Motor neuron (in vitro differentiated cells): ENCODE data around the gene CASKIN2. TPM values are rescaled to one million over a fixed set of nuclear protein-coding genes. Genes with fewer than 3 reads are reported as not detected.

ENCODE experiments used
- ATAC-seq, 8 experiments: fragments of 200-7000 bp; cut with Tn5 transposase; replicated peaks in 6 of 8; 2 replicates each; pipeline ENCODE4 v1.8.0; 2021; ENCODE audit warnings: mild to moderate bottlenecking in 8 of 8, moderate library complexity in 8 of 8
- H3K27ac ChIP-seq, 2 donors: fragments of 250-450 bp; sonication (Bioruptor Pico); 2 replicates each; pipeline ENCODE4 v1.9.0; 2021; ENCODE audit warnings: antibody characterized with exemption in 2 of 2, mild to moderate bottlenecking in 2 of 2, moderate library complexity in 1 of 2
- H3K4me1 ChIP-seq, 2 donors: fragments of 250-450 bp; sonication (Bioruptor Pico); replicated peaks in 1 of 2; 2 replicates each; pipeline ENCODE4 v1.6.1; 2021; ENCODE audit warnings: antibody characterized with exemption in 2 of 2, mild to moderate bottlenecking in 2 of 2, moderate library complexity in 1 of 2
- H3K4me3 ChIP-seq, 5 donors: fragments of 250-450 bp; sonication (Bioruptor Pico); 2 replicates each; pipeline ENCODE4 v1.9.0; 2021; ENCODE audit warnings: antibody characterized with exemption in 5 of 5, mild to moderate bottlenecking in 5 of 5, moderate library complexity in 4 of 5
- WGBS, 10 experiments: fragments of 450-650 bp; shearing (Covaris generic); methylation state at CpG; one replicate each; pipeline ENCODE4 v1.0.0; 2022; 5-methylcytosine and 5-hydroxymethylcytosine counted together
- in situ Hi-C, 9 experiments: fragments of 400-800 bp; cut with MboI; loops; one replicate each; pipeline ENCODE4 v1.15.0; 2021; ENCODE audit warnings: low sequenced_read_pairs in 9 of 9, low pct_unique_long_range_greater_than_20kb in 2 of 9; ENCODE audit not compliant: unreplicated experiment in 9 of 9
- total RNA-seq, 8 experiments: library from RNA; unstranded; fragments of 300-600 nt; gene quantifications; 2 replicates each; pipeline versions ENCODE4 v1.2.3 to v1.2.4, GENCODE V29; 2022

Gene CASKIN2
- total RNA-seq, 8 experiments from 2014 or later, result 2.2 to 10.8 (median 6.4) TPM

DNA sequence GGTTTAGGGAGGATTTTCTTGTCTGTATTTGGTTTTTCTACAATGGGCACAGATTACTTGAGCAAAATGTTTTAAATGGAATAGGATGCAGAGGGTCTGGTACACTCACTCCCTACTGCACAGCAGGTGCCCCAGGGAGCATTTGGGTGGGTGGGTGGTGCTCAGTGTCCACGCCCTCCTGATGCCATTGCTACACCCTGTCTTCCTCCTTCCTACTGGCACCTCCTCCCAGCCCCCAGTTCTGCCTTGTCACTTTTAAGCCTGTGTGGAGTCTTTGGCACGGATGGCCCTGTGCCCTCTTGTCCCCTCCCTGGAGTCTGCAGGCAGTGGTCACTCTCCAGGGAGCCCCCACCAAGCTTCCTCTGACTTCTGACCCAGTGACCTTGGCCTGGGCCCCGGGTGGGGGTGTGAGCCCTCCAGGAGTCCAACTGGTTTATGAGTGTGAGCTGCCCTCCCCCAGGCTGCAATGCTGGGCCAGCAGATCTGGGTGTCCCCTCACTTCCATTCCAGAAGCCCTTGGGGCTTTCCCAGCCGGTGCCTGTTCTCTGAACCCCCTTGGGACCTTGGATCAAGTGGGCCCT lies 25.7 kb upstream of the CASKIN2 start:
- ATAC-seq, result no peak
- Histone ChIP-seq H3K4me1 (peaks cover 0 to 4% of the 10 kb centered on the region in 2 donors), H3K4me3 (no peak overlapping the region), H3K27ac (no peak overlapping the region)
- WGBS, 10 experiments, result 60 to 100% (median 76%) methylated on average over 1 to 3 of the region's 4 CpGs; no CpG with 5 or more reads in 6 of the 10 experiments
- in situ Hi-C loops, result no loop called here

DNA sequence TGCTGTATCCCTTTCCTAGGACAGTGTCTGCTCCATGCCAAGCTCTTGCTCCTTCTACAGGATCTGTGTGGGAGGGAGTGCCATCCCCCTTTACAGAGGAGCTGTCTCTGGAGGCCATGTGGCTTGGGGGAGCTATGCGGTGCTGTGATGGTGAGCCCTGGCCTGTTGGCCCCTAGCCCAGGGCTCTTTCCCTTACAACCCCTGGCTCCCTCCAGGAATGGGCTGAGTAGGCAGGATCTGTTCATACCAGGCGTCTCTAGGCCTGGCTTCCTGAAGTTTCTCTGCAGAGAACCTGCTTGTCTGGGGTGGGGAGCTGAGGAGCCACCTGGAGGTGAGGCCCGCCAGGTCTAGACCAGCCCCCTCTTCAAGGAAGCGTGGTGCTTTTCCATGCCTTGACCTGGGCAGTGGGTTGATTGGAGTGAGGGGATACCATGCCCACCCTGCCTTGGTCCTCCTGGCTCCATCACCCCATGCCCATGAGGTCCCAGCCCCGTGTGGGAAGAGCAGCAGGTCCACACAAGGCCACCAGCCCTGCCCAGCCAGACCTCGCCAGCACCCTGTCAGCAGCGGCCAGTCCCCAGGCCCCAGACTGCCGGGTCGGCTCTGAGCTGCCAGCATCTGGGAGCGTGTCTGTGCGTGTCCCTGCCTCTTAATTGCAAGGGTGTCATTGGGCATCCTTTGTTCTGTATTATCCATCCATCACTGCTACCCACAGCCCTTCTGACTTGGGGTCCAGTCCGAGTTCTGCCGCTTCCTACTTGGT lies 24.8 kb upstream of the CASKIN2 start:
- Histone ChIP-seq H3K4me1 (peaks cover 4 to 5% of the 10 kb centered on the region in 2 donors), H3K4me3 (no peak overlapping the region), H3K27ac (no peak overlapping the region)
- 40 to 87% (median 64%) methylated on average over 1 to 5 of the region's 13 CpGs; no CpG with 5 or more reads in 6 of the 10 experiments for WGBS, 10 experiments
- in situ Hi-C loops, result no loop called here
- ATAC-seq, result peak in 5 of 8 experiments; percentile 32 to 66 (median 37)

DNA sequence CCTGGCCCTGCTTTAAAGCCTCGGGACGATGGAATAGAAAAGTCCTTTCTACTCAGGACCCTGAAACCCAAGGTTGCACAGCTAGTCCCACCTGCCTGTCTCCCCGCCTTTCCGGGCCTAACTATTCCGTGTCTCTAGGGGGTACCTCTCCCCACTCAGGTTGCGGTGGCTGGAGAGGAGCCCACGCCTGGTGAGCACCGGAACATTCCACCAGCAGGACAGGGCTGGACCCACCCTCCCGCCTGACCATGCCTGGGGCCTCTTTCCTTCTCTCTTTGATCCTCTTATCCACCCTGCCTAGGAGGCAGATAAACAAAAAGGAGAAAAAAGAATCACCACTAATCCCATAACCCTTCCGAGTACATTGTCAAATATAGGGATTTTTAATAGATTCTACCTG lies 21.0 kb upstream of the CASKIN2 start:
- WGBS, 10 experiments, result 59 to 100% (median 83%) methylated on average over 2 to 5 of the region's 10 CpGs; no CpG with 5 or more reads in 3 of the 10 experiments
- H3K4me1 ChIP-seq, result peaks cover 9 to 16% of the 10 kb centered on the region in 2 donors
- no peak for ATAC-seq
- H3K27ac ChIP-seq, result no peak overlapping the region
- in situ Hi-C loops, result no loop called here
- no peak overlapping the region for H3K4me3 ChIP-seq

DNA sequence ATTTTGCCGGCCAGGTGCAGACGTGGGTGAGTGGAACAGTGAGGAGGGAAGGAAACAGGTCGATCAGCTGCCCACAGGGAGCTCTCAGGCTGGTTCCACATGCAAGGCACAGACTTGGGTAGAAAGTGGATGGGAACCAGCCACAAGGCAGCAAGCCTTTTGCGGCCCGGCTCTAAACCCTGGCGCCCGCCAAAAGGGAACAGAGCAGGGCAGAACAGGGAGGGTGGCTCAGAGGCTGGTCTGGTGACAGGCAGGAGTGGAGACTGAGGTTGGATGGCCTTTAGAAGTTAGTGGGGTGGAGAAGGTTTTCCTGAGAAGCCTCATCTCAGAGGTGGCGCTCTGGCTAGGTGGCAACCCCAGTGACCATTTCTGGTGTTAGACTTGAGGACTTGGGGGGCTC lies 20.5 kb upstream of the CASKIN2 start:
- no peak for ATAC-seq

DNA sequence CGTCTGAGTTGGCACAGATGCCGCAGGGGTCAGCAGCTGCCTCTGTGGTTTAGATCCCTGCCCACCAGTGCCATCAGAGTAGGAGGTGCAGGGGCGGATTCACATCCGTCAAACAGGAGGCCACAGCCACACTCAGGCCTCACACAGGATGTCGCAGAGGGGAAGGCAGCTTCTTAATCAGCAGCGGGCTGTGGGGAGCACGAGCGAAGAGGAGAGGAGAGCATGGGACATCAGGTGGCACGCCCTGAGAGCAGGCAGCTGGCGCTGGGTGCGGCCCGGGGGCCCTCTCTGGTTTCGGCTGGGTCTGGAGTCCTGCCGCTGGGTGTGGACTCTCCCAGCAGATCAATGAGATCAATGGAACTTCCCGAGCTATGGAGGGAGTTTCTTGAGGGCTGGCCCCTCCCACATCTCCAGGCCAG lies 19.8 kb upstream of the CASKIN2 start:
- ATAC-seq, result peak in 7 of 8 experiments; percentile 16 to 93 (median 43)
- 40 to 87% (median 71%) methylated on average over 1 to 9 of the region's 15 CpGs; no CpG with 5 or more reads in 5 of the 10 experiments for WGBS, 10 experiments

More for the DNA sequence above, 20.5 kb upstream of the CASKIN2 start:
- no peak overlapping the region for H3K4me3 ChIP-seq
- 0 to 100% (median 80%) methylated on average over 1 to 2 of the region's 8 CpGs; no CpG with 5 or more reads in 7 of the 10 experiments for WGBS, 10 experiments
- peaks cover 9 to 16% of the 10 kb centered on the region in 2 donors for H3K4me1 ChIP-seq
- H3K27ac ChIP-seq, result no peak overlapping the region
- in situ Hi-C loops, result no loop called here

DNA sequence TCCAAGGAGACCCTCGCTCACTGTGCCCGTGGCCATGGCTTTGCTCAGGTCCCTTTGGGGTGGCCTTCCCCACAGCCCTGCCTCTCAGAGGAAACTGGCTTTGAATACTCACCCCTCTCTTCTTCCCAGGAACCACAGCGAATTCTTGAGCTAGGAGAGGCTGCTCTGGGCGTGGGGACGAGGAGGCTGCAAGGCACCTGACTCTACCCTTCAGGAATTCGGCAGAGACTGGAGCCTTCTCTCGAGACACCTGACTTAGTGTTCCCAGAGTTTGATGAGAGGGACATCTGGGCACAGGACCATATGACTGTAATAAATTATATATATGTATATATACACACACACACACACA lies 16.4 kb upstream of the CASKIN2 start:
- in situ Hi-C loops, result no loop called here
- no peak overlapping the region for H3K27ac ChIP-seq
- WGBS, 10 experiments, result 100% methylated on average over 2 of the region's 7 CpGs; no CpG with 5 or more reads in 9 of the 10 experiments
- H3K4me1 ChIP-seq, result peaks cover 5 to 16% of the 10 kb centered on the region in 2 donors
- ATAC-seq, result peak in 1 of 8 experiments; percentile 12
- no peak overlapping the region for H3K4me3 ChIP-seq

More for the DNA sequence above, 19.8 kb upstream of the CASKIN2 start:
- H3K27ac ChIP-seq, result no peak overlapping the region
- no peak overlapping the region for H3K4me3 ChIP-seq
- in situ Hi-C loops, result no loop called here
- peaks cover 5 to 16% of the 10 kb centered on the region in 2 donors for H3K4me1 ChIP-seq

DNA sequence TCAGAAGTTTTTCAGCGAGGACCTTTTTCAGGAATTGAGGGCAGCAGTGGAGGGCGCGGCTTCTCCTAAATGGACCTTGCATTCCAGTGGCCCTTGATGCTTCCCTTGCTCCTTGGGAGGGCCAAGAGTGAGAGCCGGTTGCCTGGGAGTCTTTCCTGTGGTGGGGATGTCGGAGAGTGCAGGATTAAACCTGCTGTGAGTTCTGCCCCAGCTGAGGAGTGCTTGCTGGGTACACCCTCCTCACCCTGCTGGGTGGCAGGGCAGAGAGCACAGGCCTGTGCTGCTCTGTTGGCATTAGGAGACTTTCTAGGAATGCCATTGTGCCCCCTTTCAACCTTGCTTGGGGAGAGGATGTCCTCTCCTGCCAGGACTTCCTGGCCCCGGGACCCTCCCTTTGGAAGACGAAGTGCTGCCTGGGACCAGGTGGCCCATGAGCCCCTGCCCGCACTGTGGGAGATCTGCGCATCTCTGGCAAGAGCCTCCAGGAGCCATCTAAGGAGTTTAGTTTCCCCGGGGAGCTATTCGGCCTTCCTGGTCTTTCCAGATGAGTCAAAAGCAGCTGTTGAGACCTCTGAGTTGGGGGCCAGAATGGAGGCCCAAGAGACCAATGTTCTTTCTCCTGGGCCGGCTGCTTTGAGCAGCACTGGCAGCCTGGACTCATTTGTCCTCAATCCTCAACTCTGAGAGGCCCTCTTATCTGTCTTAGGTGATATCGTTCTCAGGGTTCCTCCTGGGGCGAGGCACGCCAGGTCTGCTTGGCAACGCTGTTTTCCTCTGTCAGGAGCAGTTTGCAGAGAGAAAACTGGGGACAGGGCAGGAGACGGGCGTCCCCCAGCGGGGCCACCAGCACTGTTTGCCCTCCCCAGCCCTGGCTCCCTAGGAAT lies 15.7 kb upstream of the CASKIN2 start:
- WGBS, 10 experiments, result 63 to 91% (median 86%) methylated on average over 3 to 9 of the region's 19 CpGs; no CpG with 5 or more reads in 5 of the 10 experiments
- in situ Hi-C loops, result no loop called here
- H3K27ac ChIP-seq, result no peak overlapping the region
- H3K4me1 ChIP-seq, result peaks cover 5 to 16% of the 10 kb centered on the region in 2 donors
- H3K4me3 ChIP-seq, result no peak overlapping the region
- ATAC-seq, result no peak

DNA sequence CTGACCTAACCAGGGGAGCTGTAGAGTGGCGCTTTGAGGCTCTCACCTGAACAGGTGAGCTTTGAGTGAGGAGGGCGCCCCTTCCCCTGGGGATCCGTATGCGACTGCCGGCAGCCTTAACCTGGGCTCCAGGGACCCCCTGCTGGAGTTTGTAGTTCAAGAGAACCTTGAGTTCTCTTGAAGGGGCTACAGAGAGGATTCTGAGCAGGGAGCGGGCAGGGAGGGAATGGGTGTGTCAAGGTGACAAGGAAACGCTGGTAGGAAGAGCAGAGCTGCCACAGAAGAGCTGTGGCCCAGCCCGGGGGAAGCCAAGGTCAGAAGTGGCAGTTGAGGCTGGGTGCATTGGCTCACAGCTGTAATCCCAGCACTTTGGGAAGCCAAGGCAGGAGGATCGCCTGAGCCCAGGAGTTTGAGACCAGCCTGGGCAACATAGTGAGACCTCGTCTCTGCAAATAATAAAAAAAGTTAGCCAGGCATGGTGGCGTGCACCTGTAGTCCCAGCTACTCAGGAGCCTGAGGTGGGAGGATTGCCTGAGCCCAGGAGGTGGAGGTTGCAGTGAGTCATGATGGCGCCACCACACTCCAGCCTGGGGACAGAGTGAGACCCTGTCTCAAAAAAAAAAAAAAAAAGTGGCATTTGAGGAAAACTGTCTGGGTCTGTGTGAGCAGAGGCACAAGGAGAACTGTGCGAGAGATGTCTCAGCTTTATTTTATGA lies 11.4 kb upstream of the CASKIN2 start:
- Histone ChIP-seq H3K4me3 (no peak overlapping the region), H3K4me1 (peaks cover 0 to 5% of the 10 kb centered on the region in 2 donors), H3K27ac (no peak overlapping the region)
- no peak for ATAC-seq
- WGBS, 10 experiments, result 15 to 100% (median 67%) methylated on average over 1 to 9 of the region's 13 CpGs; no CpG with 5 or more reads in 2 of the 10 experiments
- in situ Hi-C loops, result no loop called here

DNA sequence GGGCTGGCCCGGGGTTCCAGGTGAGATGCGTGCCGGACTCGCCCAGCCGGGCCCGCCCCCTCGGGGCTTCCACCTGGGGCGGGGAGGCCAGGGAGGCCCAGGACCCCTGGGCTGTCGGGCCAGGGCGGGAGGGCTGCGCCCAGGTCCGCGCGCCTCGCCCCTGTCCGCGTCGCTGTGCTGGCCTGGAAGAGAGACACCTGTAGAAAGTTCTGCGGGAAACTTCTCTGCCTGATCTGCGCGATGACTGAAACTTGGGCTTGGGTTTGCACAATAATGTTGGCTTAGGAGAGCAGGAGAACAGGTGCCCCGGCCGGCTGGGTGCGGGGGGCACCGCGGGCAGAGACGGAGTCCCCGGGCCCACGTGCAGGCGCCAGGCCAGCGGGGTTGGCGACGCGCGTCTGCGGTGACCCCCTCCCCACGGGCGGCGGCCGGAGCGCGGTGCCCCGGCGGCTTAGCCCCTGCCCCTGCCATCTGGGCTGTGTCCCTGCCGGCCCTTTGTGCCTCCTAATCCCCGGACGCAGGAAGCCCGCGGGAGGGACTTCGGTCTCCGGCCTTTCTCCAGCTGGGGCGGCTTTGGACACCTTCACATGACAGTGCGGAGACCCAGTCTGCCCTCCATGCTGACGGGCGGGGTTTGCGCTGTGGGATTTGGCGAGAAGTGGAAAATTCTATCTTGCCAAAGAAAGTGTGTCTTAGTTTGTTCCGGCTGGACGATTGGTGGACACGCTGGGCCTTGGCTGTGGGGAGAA lies 10.6 kb upstream of the CASKIN2 start:
- ATAC-seq, result peak in 6 of 8 experiments; percentile 3 to 29 (median 23)
- WGBS, 10 experiments, result 0 to 26% (median 8%) methylated on average over 2 to 20 of the region's 60 CpGs; no CpG with 5 or more reads in 7 of the 10 experiments
- in situ Hi-C loops, result no loop called here

DNA sequence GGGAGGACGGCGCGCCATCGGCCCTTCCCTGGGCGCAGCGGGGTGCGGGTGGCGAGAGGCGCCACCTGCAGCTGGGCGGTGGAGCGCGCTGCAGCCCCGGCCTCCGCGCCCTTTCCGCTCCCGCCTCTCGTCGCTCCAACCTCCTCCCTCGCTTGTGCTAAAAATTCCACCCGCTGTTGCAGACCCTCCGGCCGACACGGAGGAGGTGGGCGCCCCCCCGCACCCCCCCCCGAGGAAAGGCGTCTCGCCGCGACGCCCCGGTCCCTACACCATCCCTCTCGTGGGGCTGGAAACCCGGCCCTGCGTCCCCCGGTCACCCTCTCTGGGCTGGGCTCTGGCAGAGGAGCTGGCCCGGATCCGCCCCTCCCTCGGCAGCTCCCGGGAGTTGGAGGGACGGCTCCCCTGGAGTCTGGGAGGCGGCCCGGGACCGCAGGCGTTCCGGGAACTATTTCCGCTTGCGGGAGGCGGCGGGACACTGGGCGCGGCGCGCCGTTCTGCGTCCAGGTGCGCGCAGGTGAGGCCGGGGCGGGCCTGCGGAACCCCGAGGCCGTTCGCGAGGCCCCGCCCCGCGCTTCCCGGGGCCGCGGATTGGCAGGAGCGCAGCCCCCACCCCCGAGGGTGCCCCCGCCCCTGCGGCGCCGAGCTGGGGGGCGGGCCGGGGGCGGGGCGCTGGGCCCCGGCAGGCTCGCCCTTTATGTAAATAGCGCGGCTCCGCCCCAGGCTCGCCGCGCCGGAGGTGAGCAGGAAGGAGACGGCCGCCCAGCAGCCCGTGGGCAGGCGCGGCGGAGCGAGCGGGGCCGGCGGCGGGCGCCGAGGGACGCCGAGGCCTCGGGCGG lies 9.9 kb upstream of the CASKIN2 start, which contains the start of gene LLGL2:
Gene LLGL2 (plus strand): TSS at position 728 of the 836 bp plus-strand sequence. CDS start 17,730 bp downstream, outside the sequence.
- Histone ChIP-seq H3K4me1 (peaks cover 0 to 5% of the 10 kb centered on the region in 2 donors), H3K27ac (no peak within 1 kb of the TSS), H3K4me3 (peak within 1 kb of the TSS; percentile 36 to 54 (median 52))
- 1% methylated on average over 16 of the region's 108 CpGs; no CpG with 5 or more reads in 9 of the 10 experiments for WGBS, 10 experiments
- ATAC-seq, result peak; percentile 82 to 88 (median 84)
- in situ Hi-C loops, result no loop called here

More for the DNA sequence above, 10.6 kb upstream of the CASKIN2 start:
- H3K27ac ChIP-seq, result no peak overlapping the region
- peaks cover 0 to 5% of the 10 kb centered on the region in 2 donors for H3K4me1 ChIP-seq
- peak overlapping the region; percentile 36 to 54 (median 52) for H3K4me3 ChIP-seq
